NCI-H82 treated with DMSO at 0.1 percent for 48 hours (cell line): Measurements from ENCODE around the gene ERP29.
"Not testable (repeated sequence)": the region's sequence is repeated elsewhere in the genome, so short reads cannot be mapped to it uniquely, and the experiment has no call there.

Source experiments
- DNase-seq: peaks from one replicate; lab custom pipeline; 2025; ENCODE audit not compliant: unreplicated experiment; lab: John Stamatoyannopoulos, UW

ERP29 gene

DNA sequence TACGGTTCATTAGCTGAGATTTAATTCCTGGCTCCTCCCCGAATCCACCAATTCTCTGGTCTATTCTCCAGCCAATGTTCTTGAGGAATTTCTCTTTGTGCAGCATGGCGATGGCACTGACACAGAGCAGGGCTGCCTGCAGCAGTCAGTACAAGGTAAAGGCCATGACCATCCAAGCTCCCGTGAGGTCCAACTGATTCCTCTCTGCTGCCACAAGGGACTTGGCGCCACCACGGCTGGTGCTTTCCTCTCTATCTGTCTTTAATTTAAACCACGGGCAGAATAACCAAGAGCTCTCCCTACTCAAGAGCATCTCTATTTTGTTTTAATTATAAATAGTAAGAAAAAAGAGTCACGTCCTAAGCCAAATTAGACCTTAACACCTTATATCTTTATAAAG, 12.4 kb upstream of the ERP29 start:
- DNase-seq, result no peak

DNA sequence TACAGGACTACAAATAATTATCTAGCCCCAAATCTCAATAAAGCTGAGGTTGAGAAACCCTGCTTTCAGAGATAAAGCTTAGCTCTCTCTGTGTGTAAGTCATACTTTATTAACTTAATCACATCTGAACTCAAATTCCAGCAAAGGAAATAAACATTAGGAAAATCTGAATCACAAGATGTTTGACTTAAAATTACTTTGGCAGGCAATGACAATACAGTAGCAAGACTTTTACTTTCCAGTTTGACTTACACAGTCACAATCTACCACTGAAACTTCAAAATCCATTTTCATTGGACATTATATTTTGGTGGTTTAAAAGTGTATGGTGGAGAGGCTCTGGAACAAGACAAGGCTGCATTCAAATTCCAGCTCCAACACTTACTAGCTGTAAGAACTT, 11.7 kb upstream of the ERP29 start:
- no peak for DNase-seq

- no peak for DNase-seq
Measured at GRCh38 chr12:112004041-112004440, 9.2 kb upstream of the ERP29 start.

GRCh38 chr12:112005419-112006395, 7.5 kb upstream of the ERP29 start:
- DNase-seq, result no peak

- no peak for DNase-seq
Measured at GRCh38 chr12:112007945-112008344, 5.3 kb upstream of the ERP29 start.

DNA sequence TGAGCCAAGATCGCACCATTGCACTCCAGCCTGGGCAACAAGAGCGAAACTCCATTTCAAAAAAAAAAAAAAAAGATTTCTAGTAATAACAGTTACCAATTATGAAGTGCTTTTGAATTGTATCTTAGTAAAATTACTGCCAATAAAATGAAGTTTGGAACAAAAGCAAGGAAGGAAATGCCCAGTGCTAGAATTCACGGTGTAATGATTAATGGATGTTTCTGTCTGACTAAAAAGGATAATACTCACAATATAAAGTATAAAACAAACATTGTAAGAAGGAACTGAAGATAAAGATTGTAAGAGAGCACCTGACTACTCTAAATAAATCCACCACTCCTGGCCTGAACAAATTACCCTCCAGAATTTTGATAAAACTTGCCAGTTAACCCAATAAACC, 4.3 kb upstream of the ERP29 start:
- DNase-seq, result no peak

DNA sequence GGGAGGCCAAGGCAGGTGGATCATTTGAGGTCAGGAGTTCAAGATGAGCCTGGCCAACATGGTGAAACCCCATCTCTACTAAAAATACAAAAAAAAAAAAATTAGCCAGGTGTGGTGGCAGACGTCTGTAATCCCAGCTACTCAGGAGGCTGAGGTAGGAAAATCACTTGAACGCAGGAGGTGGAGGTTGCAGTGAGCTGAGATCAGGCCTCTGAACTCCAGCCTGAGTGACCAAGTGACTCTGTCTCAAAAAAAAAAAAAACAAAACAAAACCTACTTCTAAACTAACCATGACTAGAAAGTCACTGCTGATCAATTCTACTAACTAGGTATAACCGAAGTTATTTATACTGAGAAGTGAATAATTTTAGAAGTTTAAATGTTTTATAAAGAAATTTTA, 3.6 kb upstream of the ERP29 start:
- DNase-seq, result not testable (repeated sequence)

- no peak for DNase-seq
Measured at GRCh38 chr12:112010415-112011344, 2.5 kb upstream of the ERP29 start.

- DNase-seq, result no peak
Measured at GRCh38 chr12:112011685-112012084, 1.5 kb upstream of the ERP29 start.

- DNase-seq, result peak; percentile 11
Measured at GRCh38 chr12:112013601-112014402, 576 bp downstream of the ERP29 start.

GRCh38 chr12:112015938-112016337, 2.7 kb downstream of the ERP29 start:
- no peak for DNase-seq

DNA sequence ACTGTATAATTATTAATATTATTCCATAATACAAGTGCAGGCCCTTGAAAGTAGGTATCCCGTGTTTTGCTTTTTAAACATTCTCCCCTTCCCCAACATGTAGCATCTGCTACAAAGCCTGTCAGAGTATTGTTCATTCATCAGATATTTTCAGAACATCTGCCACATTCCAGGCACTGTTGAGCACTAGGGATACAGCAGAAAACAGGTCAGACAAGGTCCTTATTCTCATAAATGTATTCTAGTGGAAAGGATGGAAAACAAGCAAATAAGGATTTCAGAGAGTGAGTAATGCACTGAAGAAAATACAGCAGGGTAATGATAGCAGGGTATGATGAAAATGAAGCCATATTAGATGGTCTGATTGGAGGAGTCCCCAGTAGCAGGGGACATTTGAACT, 3.8 kb downstream of the ERP29 start:
- no peak for DNase-seq

DNA sequence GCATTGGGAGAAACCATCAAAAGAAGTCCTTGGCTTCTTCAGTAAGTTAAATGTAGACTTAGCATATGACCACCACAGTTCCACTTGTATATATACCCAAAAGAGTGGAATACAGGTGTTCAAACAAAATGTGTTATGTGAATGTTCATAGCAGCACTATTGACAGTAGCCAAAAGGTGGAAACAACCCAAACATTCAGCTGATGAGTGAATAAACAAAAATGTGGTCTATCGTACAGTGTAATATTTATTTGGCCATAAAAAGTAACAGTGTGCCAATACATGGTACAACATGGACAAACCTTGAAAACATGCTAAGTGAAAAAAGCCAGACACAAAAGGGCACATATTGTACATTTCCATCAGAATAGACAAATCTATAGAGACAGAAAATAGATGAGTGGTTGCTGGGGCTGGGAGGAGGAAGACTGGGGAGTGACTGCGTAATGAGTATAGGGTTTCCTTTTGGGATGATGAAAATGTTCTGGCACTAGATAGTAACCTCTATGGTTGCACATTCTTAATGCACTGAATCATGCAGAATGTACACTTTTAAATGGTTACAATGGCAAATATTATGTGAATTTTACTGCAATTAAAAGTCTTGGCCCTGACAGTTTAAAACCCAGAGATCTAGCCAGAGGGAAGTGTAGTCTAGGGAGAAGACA, 5.5 kb downstream of the ERP29 start:
- DNase-seq, result no peak

DNA sequence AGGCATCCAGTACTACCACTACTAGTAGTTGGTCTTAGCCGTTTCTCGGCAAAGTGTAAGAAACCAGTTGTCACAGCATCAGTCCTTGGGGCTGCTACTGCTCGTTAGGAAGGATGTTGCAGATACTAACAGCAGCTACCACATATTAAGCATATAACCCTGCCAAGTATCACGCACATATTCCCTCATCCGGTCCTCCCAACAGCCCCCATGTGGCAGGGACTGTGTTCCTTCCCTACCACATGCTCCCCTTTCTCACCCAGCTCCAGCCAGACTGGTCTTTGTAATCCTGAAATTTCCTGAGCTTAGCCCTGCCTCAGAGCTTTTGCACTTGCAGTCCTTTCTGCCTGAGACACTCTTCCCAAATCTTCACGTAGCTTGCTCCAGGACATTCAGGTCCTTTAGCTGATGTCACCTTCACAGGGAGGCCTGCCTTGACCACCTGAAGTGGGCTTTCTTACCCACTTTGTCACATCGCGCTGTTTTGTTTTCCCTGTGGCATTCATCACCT, 7.8 kb downstream of the ERP29 start:
- no peak for DNase-seq

GRCh38 chr12:112022241-112023016, 9.2 kb downstream of the ERP29 start:
- no peak for DNase-seq

DNA sequence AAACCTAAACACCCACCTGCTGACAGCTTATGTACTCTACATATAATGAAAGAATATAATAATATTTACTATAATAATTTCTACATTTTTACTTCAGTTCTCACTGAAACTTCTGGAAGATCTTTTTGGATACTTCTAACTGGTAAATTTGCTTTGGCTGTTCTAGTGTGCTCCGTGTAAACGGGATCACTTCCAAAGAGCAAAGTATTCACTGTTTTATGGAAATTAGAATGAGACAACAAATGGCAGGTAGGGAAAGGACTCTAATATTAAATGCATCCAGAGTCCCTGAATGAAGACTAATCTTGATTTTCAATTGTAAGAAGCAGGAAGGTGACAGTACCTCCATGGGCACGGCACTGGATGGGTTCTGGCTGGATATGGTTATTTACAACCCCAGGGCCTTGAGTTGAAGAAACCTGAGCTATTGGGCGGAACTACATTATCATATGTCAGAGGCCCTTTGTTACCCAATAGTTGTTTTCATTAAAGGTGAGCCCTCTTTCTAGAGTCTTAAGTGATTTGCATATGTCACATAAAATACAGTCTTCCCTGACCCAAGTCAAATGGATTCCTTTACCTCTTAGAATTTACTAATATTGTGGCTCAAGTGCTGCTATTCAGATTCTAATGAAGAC, 10.7 kb downstream of the ERP29 start:
- no peak for DNase-seq

GRCh38 chr12:112025808-112026375, 12.7 kb downstream of the ERP29 start:
- no peak for DNase-seq

DNA sequence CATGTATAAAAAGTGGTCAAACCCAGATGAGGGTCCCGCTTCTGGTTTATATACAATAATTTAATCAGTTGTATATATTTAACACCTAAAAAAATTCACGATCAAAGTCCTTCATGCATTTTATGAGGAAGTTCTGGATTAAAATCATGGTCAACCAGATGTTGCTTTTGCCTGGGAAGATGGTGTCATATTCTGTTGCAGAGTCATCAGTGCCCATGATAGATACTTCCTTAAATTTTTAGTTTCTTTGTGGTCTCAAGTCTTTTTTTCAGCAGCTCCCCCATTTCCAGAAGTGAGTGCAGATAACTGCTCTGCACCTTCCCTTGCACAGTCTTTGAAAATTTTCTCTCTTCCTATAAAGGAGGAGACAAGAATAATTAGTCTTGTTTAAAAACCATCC, 16.1 kb downstream of the ERP29 start:
- DNase-seq, result no peak

DNA sequence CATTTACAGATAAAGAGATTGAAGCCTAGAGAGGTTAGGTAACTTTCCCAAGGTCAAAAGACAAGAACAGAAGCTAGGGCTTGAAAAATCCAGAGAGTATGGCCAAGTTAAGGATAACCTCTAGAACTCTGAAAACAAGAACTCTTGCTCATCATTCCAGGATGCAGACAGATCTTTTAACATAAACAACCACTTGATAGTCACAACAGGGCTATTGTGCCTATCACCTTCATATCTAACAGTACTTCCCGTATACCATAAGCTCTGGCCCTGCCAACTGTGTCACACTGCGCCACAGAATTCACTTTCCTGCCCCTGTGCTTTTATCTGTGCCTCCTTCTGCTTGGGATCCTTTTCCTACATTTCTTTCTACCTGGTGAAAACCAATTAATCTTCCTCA, 18.2 kb downstream of the ERP29 start:
- no peak for DNase-seq
